K562 (cell line): Measurements from ENCODE around the gene NANS.

Experiments
- ERF ChIP-seq: fragments of 450-650 bp; formaldehyde crosslinking; IDR thresholded peaks from 2 replicates; pipeline ENCODE4 v1.4.0; 2020; ENCODE audit warnings: mild to moderate bottlenecking, mixed read lengths
- TF ChIP-seq, protein P1 (sequence below): sonication (generic); formaldehyde crosslinking; IDR thresholded peaks from 2 replicates; pipeline ENCODE4 v1.5.0; 2020; ENCODE audit warnings: missing genetic modification reagents
- TF ChIP-seq, protein P2 (sequence below), 2 experiments: fragments of 200-800 bp in 1 of 2; sonication (Bioruptor generic) in 1 of 2; sonication (generic) in 1 of 2; formaldehyde crosslinking in 1 of 2; IDR thresholded peaks in 1 of 2; conservative IDR thresholded peaks in 1 of 2; 2 replicates each; pipeline versions ENCODE4 v1.5.0 to v1.6.1; 2016 to 2020; ENCODE audit warnings: missing compliant biosample characterization in 1 of 2, missing genetic modification characterization in 1 of 2, missing genetic modification reagents in 1 of 2

DNA sequence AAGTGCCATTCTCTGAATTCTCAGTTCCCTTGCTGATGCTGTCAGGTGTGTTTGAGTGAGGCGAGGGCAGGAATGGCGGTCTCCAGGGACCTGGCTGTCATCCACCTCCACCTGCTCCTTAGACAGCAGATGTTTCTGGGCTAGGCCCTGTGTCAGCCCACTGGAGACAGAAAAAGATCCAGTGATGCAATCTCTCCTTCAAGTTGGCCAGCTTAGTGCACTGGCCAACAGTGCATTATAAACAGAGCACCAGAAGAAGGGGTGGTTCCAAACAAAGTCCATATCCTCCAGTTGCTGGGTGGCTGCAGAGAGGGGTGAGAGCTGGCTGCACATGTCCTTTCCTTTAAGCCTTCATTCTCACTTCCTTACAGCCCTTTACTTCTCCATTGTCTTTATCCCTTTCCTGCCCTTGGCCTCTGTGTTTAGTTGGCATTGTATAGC, 26.5 kb downstream of the NANS start:
- TF ChIP-seq, protein P1, sequence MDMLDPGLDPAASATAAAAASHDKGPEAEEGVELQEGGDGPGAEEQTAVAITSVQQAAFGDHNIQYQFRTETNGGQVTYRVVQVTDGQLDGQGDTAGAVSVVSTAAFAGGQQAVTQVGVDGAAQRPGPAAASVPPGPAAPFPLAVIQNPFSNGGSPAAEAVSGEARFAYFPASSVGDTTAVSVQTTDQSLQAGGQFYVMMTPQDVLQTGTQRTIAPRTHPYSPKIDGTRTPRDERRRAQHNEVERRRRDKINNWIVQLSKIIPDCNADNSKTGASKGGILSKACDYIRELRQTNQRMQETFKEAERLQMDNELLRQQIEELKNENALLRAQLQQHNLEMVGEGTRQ (CRISPR knock-in tag): no peak
- TF ChIP-seq, protein P2, sequence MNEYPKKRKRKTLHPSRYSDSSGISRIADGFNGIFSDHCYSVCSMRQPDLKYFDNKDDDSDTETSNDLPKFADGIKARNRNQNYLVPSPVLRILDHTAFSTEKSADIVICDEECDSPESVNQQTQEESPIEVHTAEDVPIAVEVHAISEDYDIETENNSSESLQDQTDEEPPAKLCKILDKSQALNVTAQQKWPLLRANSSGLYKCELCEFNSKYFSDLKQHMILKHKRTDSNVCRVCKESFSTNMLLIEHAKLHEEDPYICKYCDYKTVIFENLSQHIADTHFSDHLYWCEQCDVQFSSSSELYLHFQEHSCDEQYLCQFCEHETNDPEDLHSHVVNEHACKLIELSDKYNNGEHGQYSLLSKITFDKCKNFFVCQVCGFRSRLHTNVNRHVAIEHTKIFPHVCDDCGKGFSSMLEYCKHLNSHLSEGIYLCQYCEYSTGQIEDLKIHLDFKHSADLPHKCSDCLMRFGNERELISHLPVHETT (CRISPR knock-in tag; conservative IDR thresholded peaks at IDR 0.05 in 1 of 2, IDR thresholded peaks at IDR 0.05 in 1 of 2): no peak
- TF ChIP-seq ERF (CRISPR knock-in tag): no peak
